ENCODE measurements around the gene PDGFRB.

DNA sequence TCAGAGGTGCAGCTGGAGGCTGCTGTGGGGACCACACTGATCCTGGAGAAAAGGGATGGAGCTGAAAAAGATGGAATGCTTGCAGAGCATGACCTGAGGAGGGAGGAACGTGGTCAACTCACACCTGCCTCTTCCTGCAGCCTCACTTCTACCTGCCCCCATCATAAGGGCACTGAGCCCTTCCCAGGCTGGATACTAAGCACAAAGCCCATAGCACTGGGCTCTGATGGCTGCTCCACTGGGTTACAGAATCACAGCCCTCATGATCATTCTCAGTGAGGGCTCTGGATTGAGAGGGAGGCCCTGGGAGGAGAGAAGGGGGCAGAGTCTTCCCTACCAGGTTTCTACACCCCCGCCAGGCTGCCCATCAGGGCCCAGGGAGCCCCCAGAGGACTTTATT is 28.4 kb upstream of the PDGFRB start:
- TF ChIP-seq CTCF (IDR thresholded peaks at IDR 0.05; ENCODE audit: control extremely low read depth in 1 of 3, insufficient read depth in 1 of 3, low read depth in 1 of 3, low read length in 3 of 3) (no peak), RAD21 (IDR thresholded peaks at IDR 0.05 in 1 of 2, conservative IDR thresholded peaks at IDR 0.05 in 1 of 2; ENCODE audit: low read depth in 2 of 2, low read length in 2 of 2) (no peak)
- TF ChIP-seq, protein P1, sequence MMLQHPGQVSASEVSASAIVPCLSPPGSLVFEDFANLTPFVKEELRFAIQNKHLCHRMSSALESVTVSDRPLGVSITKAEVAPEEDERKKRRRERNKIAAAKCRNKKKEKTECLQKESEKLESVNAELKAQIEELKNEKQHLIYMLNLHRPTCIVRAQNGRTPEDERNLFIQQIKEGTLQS (IDR thresholded peaks at IDR 0.05; ENCODE audit: insufficient read depth, low read depth, low read length), result no peak

Data from H1 (cell line).